Measurements from ENCODE around the gene KAT7. TPM values are rescaled to one million over a fixed set of nuclear protein-coding genes. Genes with fewer than 3 reads are reported as not detected.

KAT7 gene
- total and polyA plus RNA-seq, 11 donors, result 10.1 to 80.9 (median 52.7) TPM

DNA sequence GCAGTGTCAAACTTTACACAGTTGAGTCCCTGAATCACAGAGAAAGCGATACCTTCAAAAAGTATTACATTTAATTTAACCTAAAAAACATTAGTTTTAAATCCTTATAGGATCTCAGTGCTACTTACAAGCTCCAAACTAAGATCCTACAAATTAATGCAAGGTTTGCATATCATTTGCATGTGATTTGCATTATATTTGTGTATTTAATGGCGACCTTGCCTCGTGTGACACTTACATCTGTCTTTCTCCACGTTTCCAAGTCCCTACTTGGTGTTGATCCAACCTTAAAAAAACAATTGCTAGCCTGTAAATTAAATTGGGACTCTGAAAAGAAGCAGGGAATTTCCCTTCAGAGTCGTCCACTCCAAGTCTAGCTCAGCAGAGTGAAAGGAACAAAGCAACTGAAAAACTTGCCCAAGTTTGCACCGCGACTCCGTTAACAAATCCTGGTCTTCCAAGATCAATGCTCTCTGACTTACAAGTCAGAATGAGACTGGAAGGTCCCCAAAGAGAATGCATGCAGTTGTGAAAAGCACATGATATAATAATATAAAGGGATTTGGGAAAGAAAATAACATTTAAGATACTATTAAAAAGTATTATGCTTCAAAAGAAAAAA, 23.8 kb upstream of the KAT7 start:
- intact Hi-C loops (cut with DNase I), result loop anchor here in 5 of 10 donors (1.0 to 5.0 kb wide), 4 partner anchors 24 to 56 kb away; partner anchors contain the start of gene KAT7 (in 1 of the 5)
- WGBS, 4 donors, result 17 to 27% (median 21%) methylated on average over 8 of the region's 8 CpGs
- Histone ChIP-seq H3K9me3 (no peaks in the 10 kb centered on the region), H3K4me3 (peak overlapping the region in 10 of 12 donors; percentile 69 to 96 (median 74)), H3K27ac (peak overlapping the region in 9 of 12 donors; percentile 2 to 84 (median 37)), H3K4me1 (peaks cover 0 to 37% (median 11%) of the 10 kb centered on the region in 12 donors), H3K27me3 (no peaks in the 10 kb centered on the region), H3K36me3 (no peaks in the 10 kb centered on the region)
- no peak for TF ChIP-seq POLR2A (IDR thresholded peaks at IDR 0.05)
- TF ChIP-seq, protein P1, sequence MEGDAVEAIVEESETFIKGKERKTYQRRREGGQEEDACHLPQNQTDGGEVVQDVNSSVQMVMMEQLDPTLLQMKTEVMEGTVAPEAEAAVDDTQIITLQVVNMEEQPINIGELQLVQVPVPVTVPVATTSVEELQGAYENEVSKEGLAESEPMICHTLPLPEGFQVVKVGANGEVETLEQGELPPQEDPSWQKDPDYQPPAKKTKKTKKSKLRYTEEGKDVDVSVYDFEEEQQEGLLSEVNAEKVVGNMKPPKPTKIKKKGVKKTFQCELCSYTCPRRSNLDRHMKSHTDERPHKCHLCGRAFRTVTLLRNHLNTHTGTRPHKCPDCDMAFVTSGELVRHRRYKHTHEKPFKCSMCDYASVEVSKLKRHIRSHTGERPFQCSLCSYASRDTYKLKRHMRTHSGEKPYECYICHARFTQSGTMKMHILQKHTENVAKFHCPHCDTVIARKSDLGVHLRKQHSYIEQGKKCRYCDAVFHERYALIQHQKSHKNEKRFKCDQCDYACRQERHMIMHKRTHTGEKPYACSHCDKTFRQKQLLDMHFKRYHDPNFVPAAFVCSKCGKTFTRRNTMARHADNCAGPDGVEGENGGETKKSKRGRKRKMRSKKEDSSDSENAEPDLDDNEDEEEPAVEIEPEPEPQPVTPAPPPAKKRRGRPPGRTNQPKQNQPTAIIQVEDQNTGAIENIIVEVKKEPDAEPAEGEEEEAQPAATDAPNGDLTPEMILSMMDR (IDR thresholded peaks at IDR 0.05), result no peak
- DNase-seq (no peak), ATAC-seq (no peak)

DNA sequence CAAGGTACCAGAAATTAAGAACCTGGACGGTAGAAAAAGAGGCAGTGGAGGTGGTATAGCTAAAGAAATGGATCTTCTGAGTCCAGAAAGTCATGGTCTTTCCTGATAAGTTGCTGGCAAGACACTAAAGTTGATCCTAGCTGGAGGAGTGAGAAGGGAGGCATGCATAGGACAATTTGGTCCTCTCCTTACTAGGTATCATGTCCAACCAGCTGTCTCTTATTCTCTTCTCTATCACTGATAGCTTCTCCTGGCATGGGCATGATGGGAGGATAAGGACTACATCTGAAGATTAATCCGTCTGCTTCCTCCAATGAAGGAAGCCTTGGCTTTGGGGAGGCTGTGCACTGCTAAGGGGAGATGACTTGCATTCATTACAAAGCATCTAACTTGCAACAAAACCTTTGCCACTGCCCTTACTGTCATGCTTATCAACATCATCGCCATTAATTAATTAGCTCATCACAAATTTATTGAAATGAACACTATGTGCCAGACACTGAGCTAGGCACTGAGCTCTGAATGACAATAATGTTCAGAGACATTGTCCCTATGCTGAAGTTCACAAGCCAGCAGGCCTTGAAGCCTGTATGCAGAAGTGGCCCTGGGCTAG, 21.5 kb upstream of the KAT7 start:
- Histone ChIP-seq H3K36me3 (no peaks in the 10 kb centered on the region), H3K27ac (no peak overlapping the region), H3K4me1 (peaks cover 0 to 16% (median 9%) of the 10 kb centered on the region in 12 donors), H3K27me3 (no peaks in the 10 kb centered on the region), H3K9me3 (no peaks in the 10 kb centered on the region), H3K4me3 (no peak overlapping the region)
- DNase-seq (no peak), ATAC-seq (no peak)
- intact Hi-C loops (cut with DNase I), result loop anchor here in 2 of 10 donors (5.0 kb wide), 1 partner anchor 45 kb away; no protein-coding TSS in a partner anchor
- 68 to 72% (median 69%) methylated on average over 3 of the region's 3 CpGs for WGBS, 4 donors
- TF ChIP-seq, protein P1 (IDR thresholded peaks at IDR 0.05), result no peak
- no peak for TF ChIP-seq POLR2A (IDR thresholded peaks at IDR 0.05)

DNA sequence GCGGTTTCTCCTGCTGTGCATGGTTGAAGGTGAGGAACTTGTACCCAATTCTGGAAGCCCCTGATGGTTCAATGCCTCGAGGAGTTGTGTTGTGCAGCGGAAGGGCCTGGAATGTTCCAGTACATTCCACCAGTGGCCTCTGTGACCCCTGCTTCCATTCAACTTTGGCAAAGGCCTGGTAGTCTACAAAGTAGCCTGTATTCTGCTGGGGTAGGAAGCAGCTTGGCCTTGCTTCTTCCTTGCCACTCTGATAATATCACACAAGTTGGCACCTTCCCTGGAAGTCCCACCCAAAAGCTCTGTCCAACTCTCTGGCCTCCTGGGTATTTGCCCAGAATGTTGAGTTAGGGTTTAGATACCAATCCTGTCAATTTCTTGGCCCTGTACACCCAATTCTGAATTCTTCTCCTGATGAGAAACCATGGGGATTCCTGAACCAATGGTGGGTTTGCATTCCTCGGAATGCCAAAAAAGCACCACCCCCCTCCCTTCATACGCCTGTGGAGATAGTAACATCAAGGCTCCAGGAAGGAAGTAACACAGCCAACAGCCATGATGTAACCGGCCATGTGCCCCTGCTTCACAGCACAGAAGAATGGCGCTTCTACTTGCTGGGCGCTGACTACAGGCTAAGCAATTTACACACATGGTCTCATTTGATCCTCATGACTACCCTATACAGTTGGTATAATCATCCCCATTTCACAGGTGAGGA, 12.8 kb upstream of the KAT7 start:
- Histone ChIP-seq H3K36me3 (no peaks in the 10 kb centered on the region), H3K4me3 (no peak overlapping the region), H3K27me3 (no peaks in the 10 kb centered on the region), H3K27ac (peak overlapping the region in 6 of 12 donors; percentile 2 to 77 (median 42)), H3K9me3 (no peaks in the 10 kb centered on the region), H3K4me1 (peaks cover 0 to 39% (median 15%) of the 10 kb centered on the region in 12 donors)
- TF ChIP-seq, protein P1 (IDR thresholded peaks at IDR 0.05), result no peak
- no peak for TF ChIP-seq POLR2A (IDR thresholded peaks at IDR 0.05)
- WGBS, 4 donors, result 66 to 77% (median 69%) methylated on average over 8 of the region's 8 CpGs
- intact Hi-C loops (cut with DNase I), result loop anchor here in 7 of 10 donors (5.0 kb wide), 4 partner anchors 53 to 208 kb away; partner anchors contain the start of gene SLC35B1 (in 5 of the 7)
- DNase-seq (no peak), ATAC-seq (peak in 3 of 4 donors; percentile 33 to 51 (median 41))

Data from heart left ventricle (tissue), 16 donors.